ENCODE data around the gene NNT. TPM values are rescaled to one million over a fixed set of nuclear protein-coding genes. Genes with fewer than 3 reads are reported as not detected.
"Not testable (repeated sequence)": the region's sequence is repeated elsewhere in the genome, so short reads cannot be mapped to it uniquely, and the experiment has no call there.

NNT gene
- total RNA-seq, 6 donors from 2014 or later = 18.5 to 63.6 (median 49.7) TPM

GRCh38 chr5:43658509-43658908, 55.5 kb downstream of the NNT start:
- no peak for ATAC-seq (ENCODE audit: low FRiP score in 2 of 2)
- no peaks in the 10 kb centered on the region for H3K9me3 ChIP-seq
- H3K27me3 ChIP-seq = no peaks in the 10 kb centered on the region
- no peak overlapping the region for H3K27ac ChIP-seq
- 92 to 93% methylated on average over 1 of the region's 1 CpG for WGBS, 2 donors
- H3K36me3 ChIP-seq = peaks cover 3 to 64% (median 16%) of the 10 kb centered on the region in 4 donors
- no peak overlapping the region for H3K4me3 ChIP-seq
- no peak for TF ChIP-seq EP300 (IDR thresholded peaks at IDR 0.05)
- no peak for TF ChIP-seq POLR2A (IDR thresholded peaks at IDR 0.05)
- TF ChIP-seq POLR2AphosphoS5 (IDR thresholded peaks at IDR 0.05) = no peak
- no peak for DNase-seq
- H3K4me1 ChIP-seq = no peaks in the 10 kb centered on the region

GRCh38 chr5:43659075-43659474, 56.1 kb downstream of the NNT start:
- DNase-seq (no peak), ATAC-seq (ENCODE audit: low FRiP score in 2 of 2) (no peak)
- 81 to 87% methylated on average over 4 of the region's 4 CpGs for WGBS, 2 donors
- Histone ChIP-seq H3K36me3 (peaks cover 3 to 62% (median 16%) of the 10 kb centered on the region in 4 donors), H3K27me3 (no peaks in the 10 kb centered on the region), H3K9me3 (no peaks in the 10 kb centered on the region), H3K27ac (no peak overlapping the region), H3K4me3 (no peak overlapping the region), H3K4me1 (no peaks in the 10 kb centered on the region)
- TF ChIP-seq POLR2A (IDR thresholded peaks at IDR 0.05) (no peak), EP300 (IDR thresholded peaks at IDR 0.05) (no peak), POLR2AphosphoS5 (IDR thresholded peaks at IDR 0.05) (no peak), CTCF (IDR thresholded peaks at IDR 0.05) (no peak)

- Histone ChIP-seq H3K4me1 (no peaks in the 10 kb centered on the region), H3K27ac (no peak overlapping the region), H3K4me3 (no peak overlapping the region), H3K27me3 (no peaks in the 10 kb centered on the region), H3K9me3 (no peaks in the 10 kb centered on the region), H3K36me3 (peaks cover 3 to 49% (median 14%) of the 10 kb centered on the region in 4 donors)
- TF ChIP-seq CTCF (IDR thresholded peaks at IDR 0.05) (peak in 5 of 6 experiments; percentile 7 to 42 (median 29)), EP300 (IDR thresholded peaks at IDR 0.05) (no peak)
- no peak for ATAC-seq (ENCODE audit: low FRiP score in 2 of 2)
- no peak for DNase-seq
- WGBS, 2 donors = 76 to 78% methylated on average over 2 of the region's 2 CpGs
These were observed 58.1 kb downstream of the NNT start for GRCh38 chr5:43661102-43661501.

- TF ChIP-seq CTCF (IDR thresholded peaks at IDR 0.05) (no peak), POLR2A (IDR thresholded peaks at IDR 0.05) (no peak), EP300 (IDR thresholded peaks at IDR 0.05) (no peak), POLR2AphosphoS5 (IDR thresholded peaks at IDR 0.05) (no peak)
- no peak for DNase-seq
- no peak overlapping the region for H3K4me3 ChIP-seq
- H3K27ac ChIP-seq = no peak overlapping the region
- H3K27me3 ChIP-seq = no peaks in the 10 kb centered on the region
- no peak for ATAC-seq (ENCODE audit: low FRiP score in 2 of 2)
- no peaks in the 10 kb centered on the region for H3K9me3 ChIP-seq
- H3K36me3 ChIP-seq = peaks cover 0 to 29% (median 9%) of the 10 kb centered on the region in 4 donors
- no peaks in the 10 kb centered on the region for H3K4me1 ChIP-seq
These were observed 60.9 kb downstream of the NNT start for GRCh38 chr5:43663916-43664315.

GRCh38 chr5:43664501-43665040, 61.6 kb downstream of the NNT start:
- H3K27ac ChIP-seq = no peak overlapping the region
- 73 to 76% methylated on average over 2 of the region's 2 CpGs for WGBS, 2 donors
- H3K4me3 ChIP-seq = no peak overlapping the region
- no peaks in the 10 kb centered on the region for H3K27me3 ChIP-seq
- DNase-seq (no peak), ATAC-seq (ENCODE audit: low FRiP score in 2 of 2) (no peak)
- peaks cover 0 to 23% (median 3%) of the 10 kb centered on the region in 4 donors for H3K36me3 ChIP-seq
- no peaks in the 10 kb centered on the region for H3K9me3 ChIP-seq
- no peaks in the 10 kb centered on the region for H3K4me1 ChIP-seq
- TF ChIP-seq POLR2A (IDR thresholded peaks at IDR 0.05) = no peak
- TF ChIP-seq CTCF (IDR thresholded peaks at IDR 0.05) = no peak
- TF ChIP-seq EP300 (IDR thresholded peaks at IDR 0.05) = no peak
- no peak for TF ChIP-seq POLR2AphosphoS5 (IDR thresholded peaks at IDR 0.05)

- H3K4me1 ChIP-seq; H3K27me3 ChIP-seq; H3K27ac ChIP-seq; H3K9me3 ChIP-seq; ATAC-seq (ENCODE audit: low FRiP score in 2 of 2); H3K4me3 ChIP-seq: not testable (repeated sequence)
- peaks cover 0 to 11% (median 2%) of the 10 kb centered on the region in 4 donors for H3K36me3 ChIP-seq
- 90 to 97% methylated on average over 19 to 21 of the region's 35 CpGs for WGBS, 2 donors
- peak in 1 of 2 donors; percentile 78 for DNase-seq
These were observed 62.8 kb downstream of the NNT start for GRCh38 chr5:43665749-43666148.

GRCh38 chr5:43666728-43667127, 63.7 kb downstream of the NNT start:
- peaks cover 0 to 10% (median 2%) of the 10 kb centered on the region in 4 donors for H3K36me3 ChIP-seq
- not testable (repeated sequence) for ATAC-seq (ENCODE audit: low FRiP score in 2 of 2); H3K27ac ChIP-seq; H3K9me3 ChIP-seq; H3K27me3 ChIP-seq; H3K4me1 ChIP-seq; H3K4me3 ChIP-seq; DNase-seq
- WGBS, 2 donors = 91 to 100% methylated on average over 3 to 7 of the region's 8 CpGs

- not testable (repeated sequence) for H3K4me1 ChIP-seq; DNase-seq; H3K27ac ChIP-seq; H3K9me3 ChIP-seq; H3K4me3 ChIP-seq; ATAC-seq (ENCODE audit: low FRiP score in 2 of 2); H3K27me3 ChIP-seq
- 99 to 100% methylated on average over 5 of the region's 5 CpGs for WGBS, 2 donors
- peaks cover 0 to 10% (median 2%) of the 10 kb centered on the region in 4 donors for H3K36me3 ChIP-seq
These were observed 64.4 kb downstream of the NNT start for GRCh38 chr5:43667379-43667778.
